Tibial nerve (tissue), 3 donors: ENCODE data around the gene KCNQ1.

Source experiments
- POLR2A ChIP-seq, 2 donors: fragments of 450-650 bp; IDR thresholded peaks; one replicate each; pipeline ENCODE4 v1.6.1; 2017; ENCODE audit warnings: antibody characterized with exemption in 2 of 2, mild to moderate bottlenecking in 2 of 2, moderate library complexity in 2 of 2
- TF ChIP-seq, protein P1 (sequence below), 5 experiments: fragments of 200-600 bp in 3 of 5; fragments of 450-650 bp in 2 of 5; sonication (generic) in 3 of 5; IDR thresholded peaks; one replicate each; pipeline ENCODE4 v1.5.1; 2016 to 2019; ENCODE audit warnings: antibody characterized with exemption in 5 of 5, mild to moderate bottlenecking in 3 of 5, moderate library complexity in 2 of 5

DNA sequence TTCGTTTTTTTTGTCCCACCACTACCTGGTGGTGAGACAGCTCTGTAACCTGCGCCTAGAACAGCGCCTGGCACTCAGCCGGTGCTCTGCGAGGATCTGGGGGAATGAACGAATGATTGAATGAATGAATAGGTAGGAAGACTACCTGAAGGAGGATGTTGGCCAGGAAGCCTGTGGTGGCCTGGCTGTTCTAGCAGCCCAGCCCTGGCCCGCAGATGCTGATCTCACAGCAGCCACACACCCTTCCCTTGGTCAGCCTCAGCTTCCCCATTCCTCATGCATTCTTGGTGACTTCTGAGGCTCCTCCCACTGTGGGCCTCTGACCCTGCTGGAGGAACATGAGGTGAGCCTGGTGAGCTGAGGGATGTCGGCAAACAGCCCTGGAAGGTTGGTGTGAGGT lies 4.2 kb upstream of the KCNQ1 start:
- TF ChIP-seq, protein P1, sequence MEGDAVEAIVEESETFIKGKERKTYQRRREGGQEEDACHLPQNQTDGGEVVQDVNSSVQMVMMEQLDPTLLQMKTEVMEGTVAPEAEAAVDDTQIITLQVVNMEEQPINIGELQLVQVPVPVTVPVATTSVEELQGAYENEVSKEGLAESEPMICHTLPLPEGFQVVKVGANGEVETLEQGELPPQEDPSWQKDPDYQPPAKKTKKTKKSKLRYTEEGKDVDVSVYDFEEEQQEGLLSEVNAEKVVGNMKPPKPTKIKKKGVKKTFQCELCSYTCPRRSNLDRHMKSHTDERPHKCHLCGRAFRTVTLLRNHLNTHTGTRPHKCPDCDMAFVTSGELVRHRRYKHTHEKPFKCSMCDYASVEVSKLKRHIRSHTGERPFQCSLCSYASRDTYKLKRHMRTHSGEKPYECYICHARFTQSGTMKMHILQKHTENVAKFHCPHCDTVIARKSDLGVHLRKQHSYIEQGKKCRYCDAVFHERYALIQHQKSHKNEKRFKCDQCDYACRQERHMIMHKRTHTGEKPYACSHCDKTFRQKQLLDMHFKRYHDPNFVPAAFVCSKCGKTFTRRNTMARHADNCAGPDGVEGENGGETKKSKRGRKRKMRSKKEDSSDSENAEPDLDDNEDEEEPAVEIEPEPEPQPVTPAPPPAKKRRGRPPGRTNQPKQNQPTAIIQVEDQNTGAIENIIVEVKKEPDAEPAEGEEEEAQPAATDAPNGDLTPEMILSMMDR (IDR thresholded peaks at IDR 0.05) = no peak
- TF ChIP-seq POLR2A (IDR thresholded peaks at IDR 0.05) = no peak
